T-helper 2 cell treated with Interferon-gamma antibody and Interleukin-4, amounts not matched to agents 5 μg/mL and 100 μg/mL, for 36 hours (primary cell): ENCODE results near the gene TBX5.

Source experiments
- DNase-seq: peaks from one replicate; pipeline ENCODE4 v3.0.0; 2021; ENCODE audit warnings: low spot score
- H3K27ac Mint-ChIP-seq: one replicate; pipeline ENCODE4 v1.8.0; 2021; ENCODE audit warnings: mild to moderate bottlenecking, mixed read lengths
- H3K27me3 Mint-ChIP-seq: one replicate; pipeline ENCODE4 v1.8.0; 2021; ENCODE audit warnings: low read depth, mixed read lengths
- H3K36me3 Mint-ChIP-seq: one replicate; pipeline ENCODE4 v1.8.0; 2021; ENCODE audit warnings: low read depth, mixed read lengths
- H3K4me1 Mint-ChIP-seq: one replicate; pipeline ENCODE4 v1.8.0; 2021; ENCODE audit warnings: low read depth, mixed read lengths
- H3K4me3 Mint-ChIP-seq: one replicate; pipeline ENCODE4 v1.8.0; 2022; ENCODE audit warnings: mild to moderate bottlenecking, moderate library complexity, mixed read lengths
- H3K9me3 Mint-ChIP-seq: one replicate; pipeline ENCODE4 v1.8.0; 2021; ENCODE audit warnings: mixed read lengths

Gene TBX5

DNA sequence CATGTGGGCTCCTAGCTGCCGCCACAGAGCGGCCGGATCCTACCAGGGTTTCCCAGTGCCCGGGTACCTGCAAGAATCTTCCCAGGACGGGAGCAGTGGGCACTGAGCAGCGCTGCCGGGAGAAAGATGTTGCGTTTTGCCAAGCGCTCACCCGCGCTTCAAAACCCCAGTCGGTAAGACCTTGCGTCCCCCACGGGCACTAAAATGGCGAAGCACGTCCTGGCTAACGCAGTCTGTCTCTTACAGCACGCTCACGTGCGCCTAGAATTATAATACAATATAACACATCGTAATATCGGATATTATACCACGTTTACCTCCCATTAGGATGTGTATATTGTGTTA is 35.1 kb upstream of the TBX5 start:
- Mint-ChIP-seq H3K4me3 (no peak overlapping the region), H3K4me1 (no peaks in the 10 kb centered on the region), H3K27ac (no peak overlapping the region)

DNA sequence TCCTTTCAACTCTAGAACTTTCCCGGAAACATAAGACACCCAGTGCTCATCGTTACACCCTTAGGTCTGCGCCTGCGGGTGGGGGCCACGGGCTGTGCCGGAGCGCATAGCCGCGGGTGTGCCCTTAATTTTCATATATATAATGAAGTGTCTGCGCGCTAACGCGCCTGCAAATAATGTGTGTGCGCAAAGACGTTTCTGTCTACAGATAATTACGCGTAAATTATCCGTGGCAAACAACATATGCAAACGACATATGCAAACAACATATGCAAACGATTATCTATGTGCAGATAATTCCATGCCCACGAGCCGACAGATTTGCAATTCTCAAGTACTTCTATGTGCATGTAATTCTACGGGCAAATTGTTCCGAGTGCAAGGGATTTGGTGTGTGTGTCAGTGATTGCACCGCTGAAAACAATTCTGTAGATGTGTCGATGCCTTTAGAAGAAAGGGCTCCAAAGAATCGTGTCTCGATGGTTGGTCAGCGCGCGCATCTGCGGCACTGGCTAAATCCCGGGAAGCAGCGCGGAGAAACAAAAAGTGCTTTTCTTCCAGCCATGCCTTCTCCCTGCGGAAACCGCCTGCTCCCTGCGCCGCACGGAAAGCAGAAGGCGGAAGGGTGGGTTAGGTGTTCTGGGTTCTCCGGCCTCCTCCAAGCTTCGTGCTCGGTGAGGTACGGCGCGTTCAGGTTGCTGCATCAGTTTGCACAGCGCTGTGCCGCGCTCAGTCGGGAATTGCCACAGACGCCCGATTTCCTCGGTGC is 34.5 kb upstream of the TBX5 start:
- Mint-ChIP-seq H3K27me3 (peaks cover 80% of the 10 kb centered on the region), H3K4me3 (no peak overlapping the region), H3K4me1 (no peaks in the 10 kb centered on the region), H3K9me3 (no peaks in the 10 kb centered on the region), H3K27ac (no peak overlapping the region), H3K36me3 (no peaks in the 10 kb centered on the region)
- DNase-seq = no peak

More for the DNA sequence above, 35.1 kb upstream of the TBX5 start:
- no peak for DNase-seq
- peaks cover 86% of the 10 kb centered on the region for H3K27me3 Mint-ChIP-seq
- H3K36me3 Mint-ChIP-seq = no peaks in the 10 kb centered on the region
- no peaks in the 10 kb centered on the region for H3K9me3 Mint-ChIP-seq

DNA sequence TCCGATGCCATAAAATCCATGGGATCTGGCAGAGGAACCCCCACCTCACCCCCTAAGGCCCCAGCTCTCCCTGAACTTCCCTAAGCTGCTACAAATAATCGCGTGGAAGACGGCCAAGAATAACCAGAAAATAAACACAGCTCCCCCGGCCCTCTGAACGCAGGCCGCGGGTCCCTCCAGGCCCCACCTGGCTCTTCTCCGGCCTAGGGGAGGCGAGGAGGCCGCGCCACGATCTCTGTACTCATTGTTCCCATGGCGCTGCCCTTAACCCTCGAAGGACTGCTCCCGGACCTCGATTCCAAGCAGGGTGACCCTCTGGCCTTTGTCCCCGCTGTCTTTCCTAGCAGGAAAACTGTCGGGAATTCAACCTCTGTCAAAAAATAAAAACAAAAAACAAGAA is 33.9 kb upstream of the TBX5 start:
- Mint-ChIP-seq H3K4me1 (no peaks in the 10 kb centered on the region), H3K27ac (no peak overlapping the region), H3K36me3 (no peaks in the 10 kb centered on the region), H3K9me3 (no peaks in the 10 kb centered on the region), H3K4me3 (no peak overlapping the region), H3K27me3 (peaks cover 74% of the 10 kb centered on the region)
- DNase-seq = no peak

DNA sequence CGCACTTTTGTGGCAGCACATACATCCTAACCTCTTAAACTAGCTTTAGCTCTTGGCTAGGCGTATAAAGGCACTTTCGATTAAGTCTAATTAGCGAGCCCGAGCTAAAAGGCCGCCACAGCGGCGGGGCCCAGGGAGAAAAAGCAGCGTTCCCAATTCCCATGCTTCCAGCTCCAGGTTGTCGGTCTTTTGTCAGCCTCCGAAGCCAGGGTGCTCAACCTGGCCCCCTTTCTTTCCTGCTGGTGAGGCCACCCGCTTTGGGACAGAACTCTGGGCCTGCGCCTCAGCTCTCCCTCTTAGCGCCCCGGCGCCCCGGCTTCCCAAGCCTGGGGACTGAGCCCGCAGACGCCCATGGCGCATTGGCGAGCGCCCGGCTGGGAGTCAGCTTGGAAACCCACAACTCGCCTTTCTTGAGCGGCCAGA is 33.3 kb upstream of the TBX5 start:
- Mint-ChIP-seq H3K27me3 (peaks cover 71% of the 10 kb centered on the region), H3K36me3 (no peaks in the 10 kb centered on the region)

DNA sequence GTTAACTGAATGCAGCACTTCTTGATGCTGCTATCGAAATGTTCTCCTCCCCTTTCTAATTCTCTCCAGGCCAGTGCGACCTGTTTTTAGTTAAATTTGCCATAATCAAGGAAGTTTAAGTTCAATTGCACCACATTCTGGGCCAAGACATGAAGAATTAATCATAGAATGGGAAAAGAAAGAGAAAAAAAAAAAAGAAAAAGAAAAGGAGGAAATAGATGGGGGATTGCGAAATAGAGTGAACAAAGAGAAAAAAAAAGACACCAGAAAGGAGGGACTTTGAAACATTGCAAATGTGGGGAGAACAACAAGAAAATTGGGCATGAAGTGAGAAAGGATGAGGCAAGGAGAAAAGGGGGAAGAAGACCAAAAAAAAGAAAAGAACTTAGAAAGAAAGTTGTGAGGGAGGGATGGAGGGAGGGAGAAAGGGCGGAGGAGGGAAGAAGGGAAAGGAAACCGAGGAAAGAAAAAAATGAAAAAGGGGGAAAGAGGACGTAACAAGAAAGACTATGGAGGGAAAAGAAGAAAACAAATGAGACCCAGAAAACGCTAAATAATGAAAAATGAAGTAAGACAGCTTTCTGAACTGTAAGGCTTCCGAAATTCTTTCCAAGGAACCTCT is 32.8 kb upstream of the TBX5 start:
- H3K36me3 Mint-ChIP-seq = no peaks in the 10 kb centered on the region

More for the DNA sequence above, 33.3 kb upstream of the TBX5 start:
- H3K27ac Mint-ChIP-seq = no peak overlapping the region
- DNase-seq = no peak
- no peak overlapping the region for H3K4me3 Mint-ChIP-seq
- no peaks in the 10 kb centered on the region for H3K9me3 Mint-ChIP-seq
- H3K4me1 Mint-ChIP-seq = no peaks in the 10 kb centered on the region

DNA sequence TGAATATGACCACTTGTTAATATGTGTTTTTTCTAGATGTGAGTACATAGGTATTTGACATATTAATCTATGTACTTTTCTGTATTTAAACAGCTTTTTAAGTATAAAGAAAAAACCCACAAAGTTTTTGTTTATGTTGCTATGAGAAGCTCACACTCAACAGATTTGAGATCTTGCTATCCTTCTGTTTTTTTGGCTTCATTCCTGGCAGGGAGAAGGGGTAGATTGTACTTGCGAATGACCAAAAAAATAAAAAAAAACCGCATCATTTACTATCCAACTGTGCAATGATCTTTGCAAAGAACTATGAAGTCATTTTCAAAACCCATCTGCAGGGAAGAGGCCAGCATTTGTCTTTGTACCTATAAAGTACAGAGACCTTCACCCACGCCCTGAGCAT is 28.4 kb upstream of the TBX5 start:
- Mint-ChIP-seq H3K4me1 (no peaks in the 10 kb centered on the region), H3K36me3 (no peaks in the 10 kb centered on the region), H3K4me3 (no peak overlapping the region), H3K27ac (no peak overlapping the region), H3K9me3 (no peaks in the 10 kb centered on the region), H3K27me3 (peaks cover 29% of the 10 kb centered on the region)
- no peak for DNase-seq

More for the DNA sequence above, 32.8 kb upstream of the TBX5 start:
- Mint-ChIP-seq H3K9me3 (no peaks in the 10 kb centered on the region), H3K27me3 (peaks cover 69% of the 10 kb centered on the region), H3K4me3 (no peak overlapping the region), H3K27ac (no peak overlapping the region), H3K4me1 (no peaks in the 10 kb centered on the region)
- no peak for DNase-seq

DNA sequence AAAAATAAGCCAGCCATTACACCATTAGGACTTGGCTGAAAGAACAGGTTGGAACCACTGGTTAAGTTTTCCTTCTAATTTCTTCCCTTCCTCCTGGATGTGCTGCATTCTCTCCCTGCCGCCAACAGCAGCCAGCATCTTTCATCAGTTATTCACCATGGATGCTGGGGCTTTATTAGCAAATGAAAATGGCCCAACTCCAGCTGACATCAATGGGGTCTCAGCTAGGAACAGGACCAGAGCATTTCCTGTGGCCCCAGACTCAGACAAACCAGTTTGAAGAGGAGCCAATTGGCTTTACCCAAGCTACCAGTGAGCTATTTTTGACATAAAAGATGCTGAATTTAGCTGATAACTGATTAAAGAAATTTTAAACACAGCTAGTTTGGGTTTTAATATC is 26.0 kb upstream of the TBX5 start:
- Mint-ChIP-seq H3K4me3 (no peak overlapping the region), H3K27me3 (peaks cover 8% of the 10 kb centered on the region), H3K27ac (no peak overlapping the region), H3K36me3 (no peaks in the 10 kb centered on the region), H3K4me1 (no peaks in the 10 kb centered on the region), H3K9me3 (no peaks in the 10 kb centered on the region)
- DNase-seq = no peak

DNA sequence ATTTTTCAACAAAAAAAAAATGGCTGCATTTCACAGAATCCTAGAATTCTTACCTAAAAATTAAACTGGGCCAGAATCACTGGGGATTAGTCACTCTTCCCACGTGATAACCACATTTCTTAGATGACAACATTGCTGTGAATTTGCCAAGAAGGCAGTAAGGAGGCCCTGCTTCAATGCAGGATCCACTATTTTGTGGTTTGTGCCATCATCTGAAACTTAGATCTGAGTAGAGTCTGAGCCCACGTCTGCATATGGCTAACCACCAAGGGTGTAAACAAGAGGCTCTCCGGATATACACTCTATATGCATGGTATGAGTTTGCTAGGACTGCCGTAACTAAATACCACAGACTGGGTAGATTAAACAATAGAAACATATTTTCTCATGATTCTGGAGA is 24.4 kb upstream of the TBX5 start:
- peaks cover 3% of the 10 kb centered on the region for H3K27me3 Mint-ChIP-seq
- no peak overlapping the region for H3K27ac Mint-ChIP-seq
- H3K36me3 Mint-ChIP-seq = no peaks in the 10 kb centered on the region
- DNase-seq = no peak
- H3K4me3 Mint-ChIP-seq = no peak overlapping the region
- H3K4me1 Mint-ChIP-seq = no peaks in the 10 kb centered on the region
- H3K9me3 Mint-ChIP-seq = no peaks in the 10 kb centered on the region

DNA sequence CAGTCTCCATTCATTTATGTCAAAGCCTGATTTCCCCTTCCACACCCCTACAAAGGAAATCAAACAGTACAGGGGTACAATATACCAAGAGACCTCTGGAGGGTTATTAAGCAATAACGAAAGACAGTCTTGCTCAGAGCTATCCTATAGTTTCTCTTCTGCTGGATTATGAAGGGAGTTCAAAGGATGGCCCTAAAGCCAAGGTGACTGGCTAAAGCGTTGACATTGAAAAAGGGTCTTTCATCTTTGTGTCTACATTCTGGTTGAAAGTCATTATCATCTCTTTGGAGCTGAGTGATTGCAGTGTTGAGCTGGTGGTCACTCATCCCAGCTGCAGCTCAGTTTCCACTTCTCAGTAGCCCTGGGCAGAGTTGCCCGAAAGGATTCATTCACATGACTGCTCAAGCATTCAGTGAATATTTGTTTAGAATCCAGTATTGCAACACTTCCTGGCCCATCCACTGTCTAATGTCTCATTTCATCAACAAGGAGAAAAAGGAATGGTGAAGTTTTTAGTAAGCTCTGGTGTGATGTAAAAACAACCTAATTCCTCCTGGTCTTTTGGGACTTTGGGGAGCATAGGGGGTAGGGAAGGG is 19.2 kb upstream of the TBX5 start:
- H3K27ac Mint-ChIP-seq = no peak overlapping the region
- no peaks in the 10 kb centered on the region for H3K36me3 Mint-ChIP-seq
- peaks cover 2% of the 10 kb centered on the region for H3K27me3 Mint-ChIP-seq
- no peak overlapping the region for H3K4me3 Mint-ChIP-seq
- no peak for DNase-seq
- no peaks in the 10 kb centered on the region for H3K9me3 Mint-ChIP-seq
- no peaks in the 10 kb centered on the region for H3K4me1 Mint-ChIP-seq

DNA sequence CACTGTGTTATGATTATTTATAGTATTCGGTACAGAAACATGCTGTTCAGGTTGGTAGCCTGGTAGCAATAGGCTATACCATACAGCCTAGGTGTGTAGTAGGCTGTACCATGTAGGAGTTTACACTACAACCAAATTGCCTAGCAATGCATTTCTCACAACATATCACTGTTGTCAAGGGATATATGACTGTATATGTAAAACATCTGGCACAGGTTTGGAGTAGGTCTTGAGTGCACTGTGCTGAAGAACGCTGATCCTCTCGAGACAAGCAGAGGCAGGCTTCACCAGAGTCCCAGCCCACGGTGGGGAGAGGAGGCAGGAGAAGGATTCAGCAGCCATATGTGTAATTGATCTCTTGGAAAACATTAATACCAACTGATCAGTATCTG is 15.0 kb upstream of the TBX5 start:
- Mint-ChIP-seq H3K4me3 (no peak overlapping the region), H3K27ac (no peak overlapping the region), H3K4me1 (no peaks in the 10 kb centered on the region), H3K36me3 (no peaks in the 10 kb centered on the region), H3K27me3 (peaks cover 10% of the 10 kb centered on the region), H3K9me3 (no peaks in the 10 kb centered on the region)
- no peak for DNase-seq

DNA sequence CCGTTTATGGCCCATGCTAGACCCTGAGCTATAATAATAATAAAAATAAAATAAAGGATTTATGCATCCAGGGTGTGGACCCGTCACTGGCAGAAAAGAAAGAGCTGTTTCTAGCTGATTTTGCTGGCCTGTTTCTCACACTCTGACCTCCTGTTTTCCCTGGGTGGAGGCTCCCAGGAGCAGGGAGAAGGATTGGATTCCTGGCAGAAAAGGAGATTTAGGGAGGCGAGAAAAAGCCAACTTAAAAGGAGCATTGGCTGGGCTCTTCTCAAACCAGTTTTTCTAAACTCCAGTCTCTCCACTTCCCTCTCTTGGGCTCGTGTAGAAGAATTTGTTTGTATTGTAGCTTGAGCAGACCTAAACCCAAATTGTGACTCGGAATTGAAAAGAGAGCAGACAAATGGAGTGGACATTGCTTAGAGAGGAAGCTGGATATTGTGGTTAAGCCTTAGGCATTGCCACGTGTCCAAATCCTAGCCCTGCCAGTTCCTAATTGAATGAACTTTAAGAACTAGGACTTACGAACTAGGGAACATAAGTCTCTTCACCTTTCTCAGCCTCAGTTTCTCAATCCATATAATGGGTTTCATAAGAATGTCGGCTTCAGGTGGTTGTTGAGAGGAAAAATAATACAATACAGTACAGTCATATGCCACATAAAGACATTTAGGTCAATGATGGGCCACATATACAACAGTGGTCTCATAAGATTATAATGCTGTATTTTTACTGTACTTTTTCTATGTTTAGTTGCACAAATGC is 14.4 kb upstream of the TBX5 start:
- no peak overlapping the region for H3K4me3 Mint-ChIP-seq
- peaks cover 11% of the 10 kb centered on the region for H3K27me3 Mint-ChIP-seq
- no peaks in the 10 kb centered on the region for H3K9me3 Mint-ChIP-seq

DNA sequence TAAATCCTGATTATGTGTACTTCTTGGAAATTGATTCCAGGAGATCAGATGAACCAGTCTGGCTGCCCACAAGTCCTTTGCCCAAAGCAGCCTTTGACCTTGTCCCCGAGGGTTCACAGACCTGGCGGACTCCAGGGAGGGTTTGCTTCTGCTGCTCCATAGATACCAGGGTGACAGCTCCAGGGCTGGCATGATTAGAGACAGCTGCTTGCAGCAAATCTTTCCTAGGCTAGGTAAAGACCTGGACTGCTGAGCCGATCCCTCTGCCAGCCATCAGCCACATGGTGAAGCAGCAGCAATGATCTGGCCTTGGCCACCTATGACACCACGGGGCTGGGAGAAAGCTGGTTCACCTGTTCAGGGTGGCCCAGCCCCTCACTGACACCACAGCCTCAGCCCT is 10.1 kb upstream of the TBX5 start:
- Mint-ChIP-seq H3K4me3 (no peak overlapping the region), H3K9me3 (no peaks in the 10 kb centered on the region), H3K4me1 (no peaks in the 10 kb centered on the region), H3K27me3 (peaks cover 48% of the 10 kb centered on the region), H3K36me3 (no peaks in the 10 kb centered on the region), H3K27ac (no peak overlapping the region)
- DNase-seq = no peak

More for the DNA sequence above, 14.4 kb upstream of the TBX5 start:
- Mint-ChIP-seq H3K27ac (no peak overlapping the region), H3K4me1 (no peaks in the 10 kb centered on the region), H3K36me3 (no peaks in the 10 kb centered on the region)
- DNase-seq = no peak

DNA sequence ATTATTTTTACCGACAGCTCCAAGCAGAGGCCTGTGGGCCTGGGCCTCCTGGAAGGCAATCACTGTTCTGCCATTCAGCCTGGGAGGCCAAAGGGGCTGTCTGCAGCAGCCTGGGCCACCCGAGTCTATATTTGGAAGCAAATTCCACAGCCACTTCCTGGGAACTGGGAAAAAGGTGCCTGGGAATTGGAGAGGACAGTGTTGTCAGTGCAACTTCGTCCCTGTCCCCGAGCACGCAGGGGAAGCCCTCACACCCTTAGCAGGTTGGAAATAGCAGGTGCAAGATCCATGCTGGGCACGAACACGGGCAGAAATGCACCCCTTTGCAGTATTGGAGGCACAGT is 9.6 kb upstream of the TBX5 start:
- Mint-ChIP-seq H3K27me3 (peaks cover 52% of the 10 kb centered on the region), H3K9me3 (no peaks in the 10 kb centered on the region), H3K36me3 (no peaks in the 10 kb centered on the region), H3K27ac (no peak overlapping the region), H3K4me3 (no peak overlapping the region), H3K4me1 (no peaks in the 10 kb centered on the region)
- no peak for DNase-seq

DNA sequence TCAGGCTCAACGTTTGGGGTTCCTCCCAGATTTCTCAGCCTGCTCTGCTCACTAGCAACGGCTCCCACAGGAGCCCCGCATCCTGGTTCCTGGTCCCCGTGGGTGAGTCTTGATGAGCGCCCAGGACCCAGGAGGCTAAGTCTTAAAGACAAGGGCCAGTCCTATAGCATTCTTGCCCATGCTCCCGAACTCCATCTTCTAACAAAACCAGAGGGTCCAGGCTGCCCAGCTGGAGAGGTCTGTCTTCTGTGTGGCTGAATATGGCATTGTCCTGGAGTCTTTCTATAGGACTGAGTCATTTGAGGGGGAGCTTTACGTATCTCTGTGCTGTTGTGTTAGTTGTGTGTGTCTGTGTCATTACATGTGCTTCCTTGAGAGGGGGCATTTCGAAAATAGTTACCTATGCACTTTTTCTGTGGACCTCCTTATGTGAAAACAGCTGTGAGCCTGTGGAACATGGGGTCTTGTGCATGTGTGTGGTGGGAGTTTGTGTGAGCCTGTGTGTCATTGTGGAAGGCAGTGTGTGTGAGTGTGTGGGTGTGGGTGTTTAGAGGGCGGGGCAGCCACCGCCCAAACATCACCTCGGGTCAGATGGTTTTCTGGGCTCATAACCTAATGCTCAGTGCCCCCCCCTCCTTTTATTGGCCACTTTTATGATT is 9.1 kb upstream of the TBX5 start:
- H3K9me3 Mint-ChIP-seq = no peaks in the 10 kb centered on the region
- H3K27ac Mint-ChIP-seq = no peak overlapping the region
- no peak overlapping the region for H3K4me3 Mint-ChIP-seq
- H3K36me3 Mint-ChIP-seq = no peaks in the 10 kb centered on the region
- H3K4me1 Mint-ChIP-seq = no peaks in the 10 kb centered on the region
- no peak for DNase-seq
- peaks cover 57% of the 10 kb centered on the region for H3K27me3 Mint-ChIP-seq
